ENCODE results near the gene MYMX. TPM values are rescaled to one million over a fixed set of nuclear protein-coding genes. Genes with fewer than 3 reads are reported as not detected.

Gene MYMX
- total and polyA plus RNA-seq, 2 donors from 2014 or later = 1.1 to 2.2 TPM

GRCh38 chr6:44232676-44233566 lies 16.2 kb downstream of the MYMX start:
- H3K9me3 ChIP-seq (ENCODE audit: control insufficient read depth in 2 of 3, insufficient read depth in 1 of 3, low read length in 3 of 3) = no peaks in the 10 kb centered on the region
- H3K4me1 ChIP-seq (ENCODE audit: control insufficient read depth in 2 of 3, insufficient read depth in 2 of 3, low read depth in 1 of 3, low read length in 3 of 3) = peaks cover 0 to 28% (median 24%) of the 10 kb centered on the region in 3 donors
- peaks cover 0 to 5% (median 0%) of the 10 kb centered on the region in 3 donors for H3K36me3 ChIP-seq (ENCODE audit: control insufficient read depth in 2 of 3, insufficient read depth in 3 of 3, low read length in 3 of 3)
- TF ChIP-seq CTCF (IDR thresholded peaks at IDR 0.05; ENCODE audit: borderline replicate concordance, extremely low read depth, insufficient read depth) = no peak
- H3K4me3 ChIP-seq (ENCODE audit: low read length in 3 of 3) = no peak overlapping the region
- no peak overlapping the region for H3K9ac ChIP-seq (ENCODE audit: low read length in 3 of 3)
- intact Hi-C loops (cut with DNase I) = no loop called here
- no peak for FAIRE-seq
- DNase-seq = no peak
- no peak overlapping the region for H3K27ac ChIP-seq (ENCODE audit: low read depth in 2 of 2, low read length in 2 of 2)
- no peaks in the 10 kb centered on the region for H3K27me3 ChIP-seq (ENCODE audit: control insufficient read depth, insufficient read depth, low read length)

- intact Hi-C loops (cut with DNase I) = no loop called here
- no peak for FAIRE-seq
- DNase-seq = no peak
- no peaks in the 10 kb centered on the region for H3K9me3 ChIP-seq (ENCODE audit: control insufficient read depth in 2 of 3, insufficient read depth in 1 of 3, low read length in 3 of 3)
- H3K9ac ChIP-seq (ENCODE audit: low read length in 3 of 3) = no peak overlapping the region
- no peak for TF ChIP-seq CTCF (IDR thresholded peaks at IDR 0.05; ENCODE audit: borderline replicate concordance, extremely low read depth, insufficient read depth)
- no peak overlapping the region for H3K27ac ChIP-seq (ENCODE audit: low read depth in 2 of 2, low read length in 2 of 2)
- no peaks in the 10 kb centered on the region for H3K27me3 ChIP-seq (ENCODE audit: control insufficient read depth, insufficient read depth, low read length)
- peaks cover 0 to 28% (median 27%) of the 10 kb centered on the region in 3 donors for H3K4me1 ChIP-seq (ENCODE audit: control insufficient read depth in 2 of 3, insufficient read depth in 2 of 3, low read depth in 1 of 3, low read length in 3 of 3)
- no peak overlapping the region for H3K4me3 ChIP-seq (ENCODE audit: low read length in 3 of 3)
- H3K36me3 ChIP-seq (ENCODE audit: control insufficient read depth in 2 of 3, insufficient read depth in 3 of 3, low read length in 3 of 3) = peaks cover 0 to 5% (median 0%) of the 10 kb centered on the region in 3 donors
Observed at GRCh38 chr6:44233567-44234100, 16.9 kb downstream of the MYMX start.

GRCh38 chr6:44234101-44235025 lies 17.6 kb downstream of the MYMX start:
- H3K27me3 ChIP-seq (ENCODE audit: control insufficient read depth, insufficient read depth, low read length) = no peaks in the 10 kb centered on the region
- peak overlapping the region; percentile 26 to 53 for H3K27ac ChIP-seq (ENCODE audit: low read depth in 2 of 2, low read length in 2 of 2)
- H3K4me3 ChIP-seq (ENCODE audit: low read length in 3 of 3) = no peak overlapping the region
- peak; percentile 81 to 93 (median 83) for DNase-seq
- no peak for FAIRE-seq
- H3K9me3 ChIP-seq (ENCODE audit: control insufficient read depth in 2 of 3, insufficient read depth in 1 of 3, low read length in 3 of 3) = no peaks in the 10 kb centered on the region
- peaks cover 0 to 28% (median 27%) of the 10 kb centered on the region in 3 donors for H3K4me1 ChIP-seq (ENCODE audit: control insufficient read depth in 2 of 3, insufficient read depth in 2 of 3, low read depth in 1 of 3, low read length in 3 of 3)
- H3K36me3 ChIP-seq (ENCODE audit: control insufficient read depth in 2 of 3, insufficient read depth in 3 of 3, low read length in 3 of 3) = peaks cover 0 to 5% (median 0%) of the 10 kb centered on the region in 3 donors
- peak; percentile 60 for TF ChIP-seq CTCF (IDR thresholded peaks at IDR 0.05; ENCODE audit: borderline replicate concordance, extremely low read depth, insufficient read depth)
- peak overlapping the region in 1 of 3 donors; percentile 38 for H3K9ac ChIP-seq (ENCODE audit: low read length in 3 of 3)
- intact Hi-C loops (cut with DNase I) = no loop called here

All from kidney (tissue), 14 donors.